Measurements from ENCODE around the gene ARMC3.

ARMC3 gene

DNA sequence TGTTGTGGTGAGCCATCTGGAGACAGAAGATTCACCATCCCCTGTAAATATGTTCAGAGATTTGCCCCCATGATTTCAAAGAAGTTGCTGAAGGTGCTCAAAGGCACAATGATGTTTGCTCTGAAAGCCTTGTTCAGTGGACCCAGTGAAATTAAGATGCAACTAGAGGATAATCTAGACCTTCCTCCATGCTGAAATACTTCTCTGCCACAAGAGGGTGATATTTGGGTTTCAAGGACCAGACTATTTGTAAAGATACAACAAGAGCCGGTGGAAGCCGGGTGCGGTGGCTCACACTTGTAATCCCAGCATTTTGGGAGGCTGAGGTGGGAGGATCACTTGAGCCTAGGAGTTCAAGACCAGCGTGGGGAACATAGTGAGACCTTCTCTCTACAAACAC lies 154.0 kb downstream of the ARMC3 start:
- H3K27ac ChIP-seq (replicated peaks): no peak overlapping the region
- H3K4me3 ChIP-seq (replicated peaks; ENCODE audit: insufficient read depth, low read length): no peak overlapping the region
- DNase-seq (ENCODE audit: low read depth in 1 of 2, low spot score in 1 of 2): no peak
- H3K27me3 ChIP-seq (ENCODE audit: insufficient read depth, poor library complexity, severe bottlenecking): no peaks in the 10 kb centered on the region
- no peak for TF ChIP-seq REST (IDR thresholded peaks at IDR 0.05; ENCODE audit: insufficient replicate concordance, low read depth)
- TF ChIP-seq GABPA (IDR thresholded peaks at IDR 0.05; ENCODE audit: low read depth): no peak
- no peak for TF ChIP-seq SPI1 (IDR thresholded peaks at IDR 0.05; ENCODE audit: borderline replicate concordance, low read depth)
- TF ChIP-seq POLR2AphosphoS5 (IDR thresholded peaks at IDR 0.05; ENCODE audit: low read depth): no peak
- TF ChIP-seq, protein P1, sequence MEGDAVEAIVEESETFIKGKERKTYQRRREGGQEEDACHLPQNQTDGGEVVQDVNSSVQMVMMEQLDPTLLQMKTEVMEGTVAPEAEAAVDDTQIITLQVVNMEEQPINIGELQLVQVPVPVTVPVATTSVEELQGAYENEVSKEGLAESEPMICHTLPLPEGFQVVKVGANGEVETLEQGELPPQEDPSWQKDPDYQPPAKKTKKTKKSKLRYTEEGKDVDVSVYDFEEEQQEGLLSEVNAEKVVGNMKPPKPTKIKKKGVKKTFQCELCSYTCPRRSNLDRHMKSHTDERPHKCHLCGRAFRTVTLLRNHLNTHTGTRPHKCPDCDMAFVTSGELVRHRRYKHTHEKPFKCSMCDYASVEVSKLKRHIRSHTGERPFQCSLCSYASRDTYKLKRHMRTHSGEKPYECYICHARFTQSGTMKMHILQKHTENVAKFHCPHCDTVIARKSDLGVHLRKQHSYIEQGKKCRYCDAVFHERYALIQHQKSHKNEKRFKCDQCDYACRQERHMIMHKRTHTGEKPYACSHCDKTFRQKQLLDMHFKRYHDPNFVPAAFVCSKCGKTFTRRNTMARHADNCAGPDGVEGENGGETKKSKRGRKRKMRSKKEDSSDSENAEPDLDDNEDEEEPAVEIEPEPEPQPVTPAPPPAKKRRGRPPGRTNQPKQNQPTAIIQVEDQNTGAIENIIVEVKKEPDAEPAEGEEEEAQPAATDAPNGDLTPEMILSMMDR (IDR thresholded peaks at IDR 0.05; ENCODE audit: insufficient read depth, low read length): no peak

Data from HL-60 (cell line).